GM06990 (cell line): ENCODE data around the gene STARD13.

Experiments used
- DNase-seq: peaks from one replicate; pipeline ENCODE4 v3.0.0-alpha.2; 2011; ENCODE audit not compliant: insufficient read length; ENCODE audit errors: extremely low read depth
- H3K27me3 ChIP-seq: replicated peaks from 2 replicates; pipeline ENCODE4 v1.6.0; 2011; ENCODE audit warnings: low read length; ENCODE audit not compliant: control insufficient read depth, insufficient read depth
- H3K36me3 ChIP-seq: 2 replicates; pipeline ENCODE4 v1.5.1; 2011; ENCODE audit warnings: low read length; ENCODE audit not compliant: control insufficient read depth, insufficient read depth
- H3K4me3 ChIP-seq: replicated peaks from 2 replicates; pipeline ENCODE4 v1.5.1; 2011; ENCODE audit warnings: low read depth, mild to moderate bottlenecking, control low read depth, low read length
- TF ChIP-seq, protein P1 (sequence below): IDR thresholded peaks from 2 replicates; pipeline ENCODE4 v1.5.1; 2011; ENCODE audit warnings: low read length, control low read depth, mild to moderate bottlenecking, inconsistent platforms; ENCODE audit not compliant: insufficient read depth, poor library complexity, severe bottlenecking

STARD13 gene

GRCh38 chr13:33146843-33147611, 138.5 kb downstream of the STARD13 start:
- peak; percentile 85 for DNase-seq
- no peak overlapping the region for H3K4me3 ChIP-seq
- TF ChIP-seq, protein P1, sequence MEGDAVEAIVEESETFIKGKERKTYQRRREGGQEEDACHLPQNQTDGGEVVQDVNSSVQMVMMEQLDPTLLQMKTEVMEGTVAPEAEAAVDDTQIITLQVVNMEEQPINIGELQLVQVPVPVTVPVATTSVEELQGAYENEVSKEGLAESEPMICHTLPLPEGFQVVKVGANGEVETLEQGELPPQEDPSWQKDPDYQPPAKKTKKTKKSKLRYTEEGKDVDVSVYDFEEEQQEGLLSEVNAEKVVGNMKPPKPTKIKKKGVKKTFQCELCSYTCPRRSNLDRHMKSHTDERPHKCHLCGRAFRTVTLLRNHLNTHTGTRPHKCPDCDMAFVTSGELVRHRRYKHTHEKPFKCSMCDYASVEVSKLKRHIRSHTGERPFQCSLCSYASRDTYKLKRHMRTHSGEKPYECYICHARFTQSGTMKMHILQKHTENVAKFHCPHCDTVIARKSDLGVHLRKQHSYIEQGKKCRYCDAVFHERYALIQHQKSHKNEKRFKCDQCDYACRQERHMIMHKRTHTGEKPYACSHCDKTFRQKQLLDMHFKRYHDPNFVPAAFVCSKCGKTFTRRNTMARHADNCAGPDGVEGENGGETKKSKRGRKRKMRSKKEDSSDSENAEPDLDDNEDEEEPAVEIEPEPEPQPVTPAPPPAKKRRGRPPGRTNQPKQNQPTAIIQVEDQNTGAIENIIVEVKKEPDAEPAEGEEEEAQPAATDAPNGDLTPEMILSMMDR = no peak
- H3K36me3 ChIP-seq = peaks cover 2% of the 10 kb centered on the region
- no peaks in the 10 kb centered on the region for H3K27me3 ChIP-seq

DNA sequence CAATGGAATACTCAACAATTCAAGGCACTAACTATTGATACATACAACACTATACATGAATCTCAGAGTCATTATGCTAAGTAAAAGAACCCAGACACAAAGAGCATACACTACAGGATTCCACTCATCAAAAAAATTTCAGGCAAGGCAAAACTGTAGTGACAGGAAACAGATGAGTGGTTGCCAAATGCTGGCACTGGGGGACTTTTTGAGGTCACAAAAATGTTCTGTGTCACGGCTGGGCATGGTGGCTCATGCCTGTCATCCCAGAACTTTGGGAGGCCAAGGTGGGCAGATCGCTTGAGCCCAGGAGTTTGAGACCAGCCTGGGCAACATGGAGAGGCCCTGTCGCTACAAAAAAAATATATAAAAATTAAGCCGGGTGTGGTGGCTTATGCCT, 139.9 kb downstream of the STARD13 start:
- Histone ChIP-seq H3K27me3 (no peaks in the 10 kb centered on the region), H3K4me3 (no peak overlapping the region), H3K36me3 (peaks cover 2% of the 10 kb centered on the region)
- peak; percentile 46 for DNase-seq
- TF ChIP-seq, protein P1 = no peak

DNA sequence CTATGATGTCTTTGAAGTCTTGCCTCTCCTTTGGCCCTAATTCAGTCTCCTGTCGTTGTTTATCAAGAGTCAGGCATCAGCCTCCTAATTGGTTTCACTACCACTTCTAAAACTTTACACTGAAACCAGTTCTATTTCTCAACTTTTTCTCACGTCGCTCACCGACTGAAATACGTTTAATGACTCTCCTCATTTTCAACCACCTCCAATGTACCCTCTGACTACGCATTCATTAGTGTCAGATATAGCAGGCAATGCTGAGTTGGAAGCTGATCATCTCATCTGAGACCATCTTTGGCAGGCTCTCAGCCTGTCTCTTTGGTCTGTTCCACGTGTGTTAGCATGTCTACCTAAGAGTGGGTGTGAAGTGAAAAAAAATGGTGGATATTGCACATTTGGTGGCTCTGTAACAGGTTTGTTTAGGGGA, 141.2 kb downstream of the STARD13 start:
- TF ChIP-seq, protein P1 = no peak
- Histone ChIP-seq H3K4me3 (no peak overlapping the region), H3K27me3 (no peaks in the 10 kb centered on the region), H3K36me3 (peaks cover 2% of the 10 kb centered on the region)
- peak; percentile 48 for DNase-seq

DNA sequence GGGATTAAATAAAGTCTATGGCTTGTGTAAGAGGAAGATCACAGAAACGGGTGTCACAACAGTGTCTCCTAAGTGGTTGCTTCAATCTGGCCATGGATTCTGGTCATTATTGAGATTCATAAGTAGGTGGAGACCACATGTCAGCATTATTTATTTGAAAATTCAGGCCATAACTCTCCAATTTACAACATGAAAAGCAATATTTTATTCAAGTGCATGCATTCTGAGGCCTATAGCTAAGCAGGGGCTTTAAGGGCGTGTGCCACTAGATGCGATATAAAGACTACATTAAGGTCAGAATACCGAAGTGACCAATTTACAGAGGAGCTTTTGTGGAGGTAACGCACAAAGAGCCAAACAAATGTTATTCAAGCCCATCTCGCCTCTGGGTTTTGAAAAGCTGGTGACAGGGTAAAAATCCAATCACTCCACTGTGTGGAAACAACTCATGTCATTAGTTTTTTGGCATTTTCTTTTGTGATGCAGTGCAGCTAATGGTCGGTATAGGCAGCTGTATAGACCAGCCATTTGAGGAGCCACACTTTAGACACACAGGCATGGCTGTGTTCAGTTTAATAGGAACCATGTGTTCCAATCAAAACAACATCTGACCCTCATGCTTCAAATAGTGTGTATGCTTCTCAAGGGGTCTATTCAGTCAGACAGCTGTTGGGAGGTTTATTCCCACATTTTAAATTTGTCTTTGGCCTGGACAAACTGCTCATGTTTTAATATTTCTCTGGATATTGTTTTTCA, 145.6 kb downstream of the STARD13 start:
- H3K4me3 ChIP-seq = no peak overlapping the region
- no peaks in the 10 kb centered on the region for H3K27me3 ChIP-seq
- TF ChIP-seq, protein P1 = no peak
- H3K36me3 ChIP-seq = peaks cover 3% of the 10 kb centered on the region
- DNase-seq = no peak

- no peak overlapping the region for H3K4me3 ChIP-seq
- H3K27me3 ChIP-seq = no peaks in the 10 kb centered on the region
- TF ChIP-seq, protein P1 = no peak
- H3K36me3 ChIP-seq = peaks cover 3% of the 10 kb centered on the region
- DNase-seq = no peak
These were observed 146.4 kb downstream of the STARD13 start for GRCh38 chr13:33139184-33139583.
